Brain microvascular endothelial cell (primary cell): ENCODE data around the gene DBP.

Experiments
- DNase-seq: peaks from one replicate; pipeline ENCODE4 v3.0.0-alpha.2; 2020
- H3K27ac ChIP-seq: fragments of 250-450 bp; sonication (Bioruptor Pico); 2 replicates; pipeline ENCODE4 v1.5.1; 2020; ENCODE audit warnings: mild to moderate bottlenecking, moderate library complexity
- H3K27me3 ChIP-seq: fragments of 250-450 bp; sonication (Bioruptor Pico); replicated peaks from 2 replicates; pipeline ENCODE4 v1.5.1; 2020; ENCODE audit warnings: mild to moderate bottlenecking
- H3K36me3 ChIP-seq: fragments of 250-450 bp; sonication (Bioruptor Pico); replicated peaks from 2 replicates; pipeline ENCODE4 v1.5.1; 2020; ENCODE audit warnings: mild to moderate bottlenecking
- H3K4me3 ChIP-seq: 2 replicates; pipeline ENCODE4 v1.5.1; 2011; ENCODE audit warnings: low read depth, mild to moderate bottlenecking, control low read depth, low read length, moderate library complexity
- CTCF ChIP-seq: IDR thresholded peaks from 2 replicates; pipeline ENCODE4 v1.5.1; 2011; ENCODE audit warnings: low read depth, mild to moderate bottlenecking, moderate library complexity, low read length, control low read depth, inconsistent platforms; ENCODE audit errors: missing control alignments
- in situ Hi-C: cut with HindIII; loops from 2 replicates; pipeline ENCODE4 v1.10.0; 2017; ENCODE audit warnings: low sequenced_read_pairs, low pct_ligation_motif_present

The DBP gene

GRCh38 chr19:48674216-48674809 is 37.1 kb upstream of the DBP start:
- in situ Hi-C loops = no loop called here
- TF ChIP-seq CTCF = no peak
- H3K27ac ChIP-seq = no peak overlapping the region
- no peak overlapping the region for H3K4me3 ChIP-seq
- no peaks in the 10 kb centered on the region for H3K27me3 ChIP-seq
- no peaks in the 10 kb centered on the region for H3K36me3 ChIP-seq
- DNase-seq = no peak

- Histone ChIP-seq H3K4me3 (no peak overlapping the region), H3K27me3 (no peaks in the 10 kb centered on the region), H3K27ac (no peak overlapping the region), H3K36me3 (no peaks in the 10 kb centered on the region)
- in situ Hi-C loops = no loop called here
- no peak for DNase-seq
- TF ChIP-seq CTCF = no peak
Observed at GRCh38 chr19:48673436-48674100, 36.4 kb upstream of the DBP start.

- in situ Hi-C loops = no loop called here
- Histone ChIP-seq H3K27ac (no peak within 1 kb of the TSS), H3K4me3 (no peak within 1 kb of the TSS), H3K27me3 (no peaks in the 10 kb centered on the region), H3K36me3 (no peaks in the 10 kb centered on the region)
- no peak for DNase-seq
- no peak for TF ChIP-seq CTCF
Observed at GRCh38 chr19:48672994-48673393, 35.8 kb upstream of the DBP start, which contains the start of gene NTN5. Gene NTN5, minus strand, starts transcription at chr19:48673017. Its CDS starts 2,031 bp downstream, at chr19:48670986.

- TF ChIP-seq CTCF = no peak
- in situ Hi-C loops = no loop called here
- Histone ChIP-seq H3K4me3 (no peak overlapping the region), H3K27me3 (no peaks in the 10 kb centered on the region), H3K27ac (no peak overlapping the region), H3K36me3 (no peaks in the 10 kb centered on the region)
- no peak for DNase-seq
Observed at GRCh38 chr19:48671446-48671995, 34.3 kb upstream of the DBP start.

- Histone ChIP-seq H3K27me3 (no peaks in the 10 kb centered on the region), H3K27ac (no peak overlapping the region), H3K4me3 (no peak overlapping the region), H3K36me3 (no peaks in the 10 kb centered on the region)
- DNase-seq = no peak
- TF ChIP-seq CTCF = no peak
- in situ Hi-C loops = no loop called here
Observed at GRCh38 chr19:48670699-48671445, 33.7 kb upstream of the DBP start.
